A673 (cell line): Measurements from ENCODE around the gene SAP25. TPM values are rescaled to one million over a fixed set of nuclear protein-coding genes. Genes with fewer than 3 reads are reported as not detected.

Experiments used
- BruUV-seq: library from RNA; stranded (reverse); fragments of 400-500 nt; replicated peaks from 2 replicates; lab custom pipeline; 2021; lab: Mats Ljungman, UMichigan
- CTCF ChIA-PET: fragments of 300-600 bp; sonication (Branson Sonifier 250); formaldehyde crosslinking; loops from one replicate; lab custom pipeline; 2022; ENCODE audit warnings: antibody characterized with exemption; lab: Charles Lee
- POLR2A ChIA-PET: fragments of 300-600 bp; sonication (Branson Sonifier 250); formaldehyde crosslinking; loops from one replicate; lab custom pipeline; 2022; ENCODE audit warnings: antibody characterized with exemption; ENCODE audit not compliant: low non-redundant PET; lab: Charles Lee
- DNase-seq: peaks from one replicate; pipeline ENCODE4 v3.0.0-alpha.2; 2015; ENCODE audit warnings: low spot score
- H3K27ac ChIP-seq: fragments of 200-600 bp; sonication (generic); 2 replicates; pipeline ENCODE4 v1.5.1; 2016; ENCODE audit warnings: mixed run types, low read depth, mild to moderate bottlenecking, mixed read lengths, antibody characterized with exemption, low read length; ENCODE audit not compliant: poor library complexity, severe bottlenecking
- H3K27me3 ChIP-seq: fragments of 200-600 bp; sonication (generic); replicated peaks from 2 replicates; pipeline ENCODE4 v1.6.1; 2017; ENCODE audit warnings: mixed run types, low read depth, mild to moderate bottlenecking, mixed read lengths, antibody characterized with exemption, low read length; ENCODE audit not compliant: insufficient read depth, poor library complexity
- H3K36me3 ChIP-seq: fragments of 200-600 bp; sonication (generic); 2 replicates; pipeline ENCODE4 v1.6.1; 2016; ENCODE audit warnings: mixed run types, mild to moderate bottlenecking, mixed read lengths, antibody characterized with exemption, low read length; ENCODE audit not compliant: insufficient read depth, poor library complexity, severe bottlenecking
- H3K4me1 ChIP-seq: fragments of 200-600 bp; sonication (generic); 2 replicates; pipeline ENCODE4 v1.6.1; 2017; ENCODE audit warnings: mixed run types, mild to moderate bottlenecking, mixed read lengths, antibody characterized with exemption, low read length; ENCODE audit not compliant: insufficient read depth, poor library complexity, severe bottlenecking
- H3K4me3 ChIP-seq: fragments of 200-600 bp; sonication (generic); 2 replicates; pipeline ENCODE4 v1.5.1; 2016; ENCODE audit warnings: low read depth, mixed run types, mild to moderate bottlenecking, mixed read lengths, low read length; ENCODE audit not compliant: poor library complexity, severe bottlenecking
- H3K9me3 ChIP-seq: fragments of 200-600 bp; sonication (generic); 2 replicates; pipeline ENCODE4 v1.6.1; 2016; ENCODE audit warnings: mixed run types, low read depth, mild to moderate bottlenecking, mixed read lengths, antibody characterized with exemption, low read length; ENCODE audit not compliant: poor library complexity, severe bottlenecking
- CTCF ChIP-seq: fragments of 300-800, 200-600 bp; sonication (generic); conservative IDR thresholded peaks from 2 replicates; pipeline ENCODE4 v1.5.1; 2017; ENCODE audit warnings: low read depth, mild to moderate bottlenecking, antibody characterized with exemption, low read length, moderate library complexity, mixed read lengths
- EZH2 ChIP-seq: fragments of 200-600 bp; sonication (generic); IDR thresholded peaks from 2 replicates; pipeline ENCODE4 v1.6.1; 2017; ENCODE audit warnings: borderline replicate concordance, low read depth, mild to moderate bottlenecking, mixed read lengths, antibody characterized with exemption, low read length; ENCODE audit not compliant: poor library complexity, severe bottlenecking
- intact Hi-C: fragments of 100-400 bp; cut with micrococcal nuclease; formaldehyde crosslinking; loops from one replicate; pipeline ENCODE4 v1.10.0; 2022; ENCODE audit not compliant: unreplicated experiment
- total RNA-seq: library from RNA; stranded (reverse); gene quantifications from 2 replicates; pipeline ENCODE4 v1.2.3, GENCODE V29; 2021

The SAP25 gene
- total RNA-seq, 1 experiment from 2014 or later, result 1.7 TPM

- intact Hi-C loops, result no loop called here
- no peak for TF ChIP-seq CTCF
- no peak for TF ChIP-seq EZH2
Observed at GRCh38 chr7:100572281-100572948, 1.3 kb downstream of the SAP25 start.

GRCh38 chr7:100571829-100572116, 1.9 kb downstream of the SAP25 start:
- Histone ChIP-seq H3K4me1 (peaks cover 14% of the 10 kb centered on the region), H3K9me3 (no peaks in the 10 kb centered on the region), H3K27me3 (no peaks in the 10 kb centered on the region), H3K27ac (no peak overlapping the region), H3K36me3 (peaks cover 5% of the 10 kb centered on the region), H3K4me3 (no peak overlapping the region)
- ChIA-PET CTCF (no interaction called here), POLR2A (no interaction called here)
- no peak for DNase-seq
- no peak for TF ChIP-seq CTCF
- no peak for TF ChIP-seq EZH2
- no TSS peak for BruUV-seq
- intact Hi-C loops, result no loop called here

More at GRCh38 chr7:100572281-100572948, 1.3 kb downstream of the SAP25 start:
- no peak for DNase-seq
- CTCF ChIA-PET, result no interaction called here
- BruUV-seq, result no TSS peak
- POLR2A ChIA-PET, result no interaction called here
- H3K9me3 ChIP-seq, result no peaks in the 10 kb centered on the region
- H3K4me1 ChIP-seq, result peaks cover 14% of the 10 kb centered on the region
- H3K36me3 ChIP-seq, result peaks cover 7% of the 10 kb centered on the region
- no peaks in the 10 kb centered on the region for H3K27me3 ChIP-seq
- no peak overlapping the region for H3K27ac ChIP-seq
- no peak overlapping the region for H3K4me3 ChIP-seq

GRCh38 chr7:100570954-100571828, 2.5 kb downstream of the SAP25 start:
- no TSS peak for BruUV-seq
- DNase-seq, result no peak
- Histone ChIP-seq H3K36me3 (peaks cover 3% of the 10 kb centered on the region), H3K4me3 (no peak overlapping the region), H3K27ac (no peak overlapping the region), H3K4me1 (peaks cover 14% of the 10 kb centered on the region), H3K27me3 (no peaks in the 10 kb centered on the region), H3K9me3 (no peaks in the 10 kb centered on the region)
- POLR2A ChIA-PET, result no interaction called here
- CTCF ChIA-PET, result no interaction called here
- intact Hi-C loops, result no loop called here
- TF ChIP-seq CTCF (no peak), EZH2 (no peak)
